ENCODE measurements around the gene UVRAG.

UVRAG gene

GRCh38 chr11:76152741-76153570 is 337.9 kb downstream of the UVRAG start:
- DNase-seq, result peak in 1 of 2 experiments; percentile 14

GRCh38 chr11:76153571-76153923 is 338.5 kb downstream of the UVRAG start:
- no peak for DNase-seq

GRCh38 chr11:76155500-76156227 is 340.7 kb downstream of the UVRAG start:
- DNase-seq, result no peak

- no peak for DNase-seq
These were observed 342.0 kb downstream of the UVRAG start for GRCh38 chr11:76156971-76157427.

GRCh38 chr11:76157891-76158290 is 342.9 kb downstream of the UVRAG start:
- DNase-seq, result no peak

GRCh38 chr11:76158394-76159302 is 343.6 kb downstream of the UVRAG start:
- no peak for DNase-seq

GRCh38 chr11:76159303-76159937 is 344.4 kb downstream of the UVRAG start:
- no peak for DNase-seq

GRCh38 chr11:76159983-76160661 is 345.1 kb downstream of the UVRAG start:
- DNase-seq, result peak; percentile 84 to 92

GRCh38 chr11:76160856-76161255 is 345.8 kb downstream of the UVRAG start:
- no peak for DNase-seq

GRCh38 chr11:76161261-76161961 is 346.4 kb downstream of the UVRAG start:
- DNase-seq, result peak; percentile 33 to 46

GRCh38 chr11:76162336-76163288 is 347.6 kb downstream of the UVRAG start:
- no peak for DNase-seq

- DNase-seq, result no peak
These were observed 348.4 kb downstream of the UVRAG start for GRCh38 chr11:76163289-76163880.

- DNase-seq, result no peak
These were observed 349.1 kb downstream of the UVRAG start for GRCh38 chr11:76164081-76164480.

GRCh38 chr11:76164861-76165751 is 350.1 kb downstream of the UVRAG start:
- no peak for DNase-seq

GRCh38 chr11:76166314-76166713 is 351.3 kb downstream of the UVRAG start:
- no peak for DNase-seq

GRCh38 chr11:76167590-76167989 is 352.6 kb downstream of the UVRAG start:
- DNase-seq, result no peak

GRCh38 chr11:76169473-76169896 is 354.5 kb downstream of the UVRAG start:
- no peak for DNase-seq

- DNase-seq, result no peak
These were observed 355.5 kb downstream of the UVRAG start for GRCh38 chr11:76170468-76170867.

GRCh38 chr11:76172583-76172982 is 357.6 kb downstream of the UVRAG start:
- no peak for DNase-seq
